ENCODE results near the gene BCL2L14.

DNA sequence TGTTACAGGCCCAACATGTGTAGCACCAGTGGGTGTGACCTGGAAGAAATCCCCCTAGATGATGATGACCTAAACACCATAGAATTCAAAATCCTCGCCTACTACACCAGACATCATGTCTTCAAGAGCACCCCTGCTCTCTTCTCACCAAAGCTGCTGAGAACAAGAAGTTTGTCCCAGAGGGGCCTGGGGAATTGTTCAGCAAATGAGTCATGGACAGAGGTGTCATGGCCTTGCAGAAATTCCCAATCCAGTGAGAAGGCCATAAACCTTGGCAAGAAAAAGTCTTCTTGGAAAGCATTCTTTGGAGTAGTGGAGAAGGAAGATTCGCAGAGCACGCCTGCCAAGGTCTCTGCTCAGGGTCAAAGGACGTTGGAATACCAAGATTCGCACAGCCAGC, 8.6 kb downstream of the BCL2L14 start:
- TF ChIP-seq, protein P1, sequence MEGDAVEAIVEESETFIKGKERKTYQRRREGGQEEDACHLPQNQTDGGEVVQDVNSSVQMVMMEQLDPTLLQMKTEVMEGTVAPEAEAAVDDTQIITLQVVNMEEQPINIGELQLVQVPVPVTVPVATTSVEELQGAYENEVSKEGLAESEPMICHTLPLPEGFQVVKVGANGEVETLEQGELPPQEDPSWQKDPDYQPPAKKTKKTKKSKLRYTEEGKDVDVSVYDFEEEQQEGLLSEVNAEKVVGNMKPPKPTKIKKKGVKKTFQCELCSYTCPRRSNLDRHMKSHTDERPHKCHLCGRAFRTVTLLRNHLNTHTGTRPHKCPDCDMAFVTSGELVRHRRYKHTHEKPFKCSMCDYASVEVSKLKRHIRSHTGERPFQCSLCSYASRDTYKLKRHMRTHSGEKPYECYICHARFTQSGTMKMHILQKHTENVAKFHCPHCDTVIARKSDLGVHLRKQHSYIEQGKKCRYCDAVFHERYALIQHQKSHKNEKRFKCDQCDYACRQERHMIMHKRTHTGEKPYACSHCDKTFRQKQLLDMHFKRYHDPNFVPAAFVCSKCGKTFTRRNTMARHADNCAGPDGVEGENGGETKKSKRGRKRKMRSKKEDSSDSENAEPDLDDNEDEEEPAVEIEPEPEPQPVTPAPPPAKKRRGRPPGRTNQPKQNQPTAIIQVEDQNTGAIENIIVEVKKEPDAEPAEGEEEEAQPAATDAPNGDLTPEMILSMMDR (IDR thresholded peaks at IDR 0.05), result no peak
- TF ChIP-seq, protein P2, sequence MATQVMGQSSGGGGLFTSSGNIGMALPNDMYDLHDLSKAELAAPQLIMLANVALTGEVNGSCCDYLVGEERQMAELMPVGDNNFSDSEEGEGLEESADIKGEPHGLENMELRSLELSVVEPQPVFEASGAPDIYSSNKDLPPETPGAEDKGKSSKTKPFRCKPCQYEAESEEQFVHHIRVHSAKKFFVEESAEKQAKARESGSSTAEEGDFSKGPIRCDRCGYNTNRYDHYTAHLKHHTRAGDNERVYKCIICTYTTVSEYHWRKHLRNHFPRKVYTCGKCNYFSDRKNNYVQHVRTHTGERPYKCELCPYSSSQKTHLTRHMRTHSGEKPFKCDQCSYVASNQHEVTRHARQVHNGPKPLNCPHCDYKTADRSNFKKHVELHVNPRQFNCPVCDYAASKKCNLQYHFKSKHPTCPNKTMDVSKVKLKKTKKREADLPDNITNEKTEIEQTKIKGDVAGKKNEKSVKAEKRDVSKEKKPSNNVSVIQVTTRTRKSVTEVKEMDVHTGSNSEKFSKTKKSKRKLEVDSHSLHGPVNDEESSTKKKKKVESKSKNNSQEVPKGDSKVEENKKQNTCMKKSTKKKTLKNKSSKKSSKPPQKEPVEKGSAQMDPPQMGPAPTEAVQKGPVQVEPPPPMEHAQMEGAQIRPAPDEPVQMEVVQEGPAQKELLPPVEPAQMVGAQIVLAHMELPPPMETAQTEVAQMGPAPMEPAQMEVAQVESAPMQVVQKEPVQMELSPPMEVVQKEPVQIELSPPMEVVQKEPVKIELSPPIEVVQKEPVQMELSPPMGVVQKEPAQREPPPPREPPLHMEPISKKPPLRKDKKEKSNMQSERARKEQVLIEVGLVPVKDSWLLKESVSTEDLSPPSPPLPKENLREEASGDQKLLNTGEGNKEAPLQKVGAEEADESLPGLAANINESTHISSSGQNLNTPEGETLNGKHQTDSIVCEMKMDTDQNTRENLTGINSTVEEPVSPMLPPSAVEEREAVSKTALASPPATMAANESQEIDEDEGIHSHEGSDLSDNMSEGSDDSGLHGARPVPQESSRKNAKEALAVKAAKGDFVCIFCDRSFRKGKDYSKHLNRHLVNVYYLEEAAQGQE (IDR thresholded peaks at IDR 0.05; ENCODE audit: insufficient read depth in 1 of 2, low read depth in 2 of 2, low read length in 1 of 2), result no peak

All from Panc1 (cell line).